Fibroblast of mammary gland (primary cell): Measurements from ENCODE around the gene LDAF1.

ENCODE experiments used
- DNase-seq: peaks from one replicate; pipeline ENCODE4 v3.0.0-alpha.2; 2010; ENCODE audit warnings: low read depth
- H3K4me3 ChIP-seq: 2 replicates; pipeline ENCODE4 v1.5.1; 2011; ENCODE audit warnings: low read depth, mild to moderate bottlenecking, low read length, moderate library complexity; ENCODE audit not compliant: control insufficient read depth
- CTCF ChIP-seq: conservative IDR thresholded peaks from 2 replicates; pipeline ENCODE4 v1.5.1; 2011; ENCODE audit warnings: low read depth, low read length, inconsistent platforms; ENCODE audit not compliant: control insufficient read depth, insufficient read depth

LDAF1 gene

GRCh38 chr16:21222495-21223337, 64.2 kb downstream of the LDAF1 start:
- no peak for DNase-seq
- H3K4me3 ChIP-seq = no peak overlapping the region
- TF ChIP-seq CTCF = no peak

GRCh38 chr16:21223787-21224186, 65.3 kb downstream of the LDAF1 start:
- no peak for TF ChIP-seq CTCF
- no peak overlapping the region for H3K4me3 ChIP-seq
- no peak for DNase-seq

DNA sequence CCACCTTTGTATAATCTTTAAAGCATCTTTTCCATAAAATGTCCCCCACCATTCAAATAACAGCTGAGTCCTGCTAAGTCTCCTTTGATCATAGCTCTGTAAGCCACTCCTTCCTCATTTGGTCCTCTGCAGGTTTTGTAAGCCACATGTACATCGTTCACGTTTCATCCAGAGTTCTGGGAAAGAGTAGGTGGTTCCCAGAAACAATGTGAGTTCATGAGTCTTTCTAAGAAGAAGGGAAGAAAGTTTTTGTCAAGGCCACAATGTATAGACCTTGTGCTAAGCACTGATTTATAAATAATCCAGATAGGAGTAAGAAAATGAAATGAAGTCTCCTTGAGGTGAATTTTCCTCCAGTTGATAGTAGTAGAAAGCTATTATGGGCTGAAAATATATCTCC, 66.3 kb downstream of the LDAF1 start:
- no peak overlapping the region for H3K4me3 ChIP-seq
- no peak for DNase-seq
- no peak for TF ChIP-seq CTCF

DNA sequence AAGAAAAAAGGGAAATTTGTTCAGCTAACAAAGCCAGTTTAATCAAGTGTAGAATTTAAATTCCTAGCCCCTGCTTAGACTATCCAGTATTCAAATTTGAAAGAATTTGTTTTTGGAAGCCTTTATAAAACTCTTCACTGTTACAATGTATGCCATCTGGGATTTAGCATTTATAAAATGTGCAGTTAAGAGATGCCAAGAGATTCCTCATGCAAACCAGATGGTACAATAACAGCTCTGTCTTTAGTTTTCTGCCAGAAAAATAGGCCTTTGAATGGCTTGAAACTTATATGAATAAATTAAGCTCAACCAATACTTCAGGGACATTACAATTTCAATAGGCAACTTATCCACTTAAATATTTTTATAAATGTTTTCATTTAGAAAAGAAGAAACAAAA, 68.3 kb downstream of the LDAF1 start:
- TF ChIP-seq CTCF = no peak
- no peak for DNase-seq
- no peak overlapping the region for H3K4me3 ChIP-seq

GRCh38 chr16:21227866-21228265, 69.4 kb downstream of the LDAF1 start:
- H3K4me3 ChIP-seq = no peak overlapping the region
- DNase-seq = no peak

GRCh38 chr16:21228361-21228872, 69.9 kb downstream of the LDAF1 start:
- DNase-seq = no peak
- TF ChIP-seq CTCF = no peak

More at GRCh38 chr16:21227866-21228265, 69.4 kb downstream of the LDAF1 start:
- no peak for TF ChIP-seq CTCF

More at GRCh38 chr16:21228361-21228872, 69.9 kb downstream of the LDAF1 start:
- H3K4me3 ChIP-seq = no peak overlapping the region
